Breast epithelium (tissue), 3 donors: ENCODE data around the gene SPATA16.

ENCODE experiments used
- CTCF ChIP-seq, 3 donors: fragments of 450-650 bp; IDR thresholded peaks; one replicate each; pipeline ENCODE4 v1.5.1; 2016 to 2017; ENCODE audit warnings: antibody characterized with exemption in 3 of 3, mild to moderate bottlenecking in 3 of 3, moderate library complexity in 3 of 3
- POLR2A ChIP-seq: fragments of 450-650 bp; IDR thresholded peaks from one replicate; pipeline ENCODE4 v1.6.1; 2016; ENCODE audit warnings: antibody characterized with exemption, mild to moderate bottlenecking, moderate library complexity
- POLR2AphosphoS5 ChIP-seq, 3 donors: sonication (generic); formaldehyde crosslinking; IDR thresholded peaks; one replicate each; pipeline ENCODE4 v1.6.1; 2017; ENCODE audit warnings: antibody characterized with exemption in 3 of 3

- TF ChIP-seq CTCF (IDR thresholded peaks at IDR 0.05): no peak
- no peak for TF ChIP-seq POLR2A
- no peak for TF ChIP-seq POLR2AphosphoS5 (IDR thresholded peaks at IDR 0.05)
Observed at GRCh38 chr3:173096994-173097785, 43.8 kb downstream of the SPATA16 start.
